ENCODE results near the gene PHF10.

The PHF10 gene

DNA sequence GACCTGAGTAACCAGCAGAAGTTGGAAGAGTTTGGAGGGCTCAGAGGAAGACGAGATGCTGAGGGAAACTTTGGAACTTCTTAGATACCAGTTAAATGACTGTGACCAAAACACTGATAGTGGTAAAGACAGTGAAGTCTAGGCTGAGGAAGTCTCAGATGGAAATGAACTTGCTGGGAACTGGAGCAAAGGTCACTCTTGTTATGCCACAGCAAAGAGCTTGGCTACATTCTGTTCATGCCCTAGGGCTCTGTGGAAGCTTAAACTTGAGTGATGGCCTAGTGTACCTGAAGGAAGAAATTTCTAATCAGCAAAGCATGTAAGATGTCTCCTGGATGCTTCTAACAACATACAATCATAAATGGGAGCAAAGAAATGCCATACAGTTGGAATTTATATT lies 47.2 kb downstream of the PHF10 start:
- DNase-seq (ENCODE audit: low spot score in 2 of 2), result no peak
- Mint-ChIP-seq H3K4me3 (no peak overlapping the region), H3K27me3 (no peaks in the 10 kb centered on the region), H3K27ac (no peak overlapping the region), H3K4me1 (no peaks in the 10 kb centered on the region), H3K36me3 (peaks cover 44% of the 10 kb centered on the region), H3K9me3 (peaks cover 8% of the 10 kb centered on the region)
- no peak for ATAC-seq (ENCODE audit: low read depth)

DNA sequence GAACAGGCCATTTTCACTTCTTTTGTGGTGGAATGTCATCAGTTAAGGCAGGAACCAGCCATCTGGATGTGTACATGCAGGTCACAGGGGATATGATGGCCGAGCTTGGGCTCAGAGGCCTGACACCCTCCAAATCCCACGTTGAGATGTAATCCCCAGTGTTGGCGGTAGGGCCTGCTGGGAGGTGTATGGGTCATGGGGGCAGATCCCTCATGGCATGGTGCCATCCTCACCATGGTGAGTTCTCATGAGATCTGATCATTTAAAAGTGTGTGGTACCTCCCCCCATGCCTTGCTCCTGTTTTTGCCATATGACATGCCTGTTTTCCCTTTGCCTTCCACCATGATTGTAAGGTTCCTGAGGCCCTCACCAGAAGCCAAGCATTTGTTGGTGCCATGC lies 49.3 kb downstream of the PHF10 start:
- Mint-ChIP-seq H3K27ac (no peak overlapping the region), H3K9me3 (peaks cover 5% of the 10 kb centered on the region), H3K4me1 (no peaks in the 10 kb centered on the region), H3K4me3 (no peak overlapping the region), H3K36me3 (peaks cover 36% of the 10 kb centered on the region), H3K27me3 (no peaks in the 10 kb centered on the region)
- ATAC-seq (ENCODE audit: low read depth) (no peak), DNase-seq (ENCODE audit: low spot score in 2 of 2) (no peak)

DNA sequence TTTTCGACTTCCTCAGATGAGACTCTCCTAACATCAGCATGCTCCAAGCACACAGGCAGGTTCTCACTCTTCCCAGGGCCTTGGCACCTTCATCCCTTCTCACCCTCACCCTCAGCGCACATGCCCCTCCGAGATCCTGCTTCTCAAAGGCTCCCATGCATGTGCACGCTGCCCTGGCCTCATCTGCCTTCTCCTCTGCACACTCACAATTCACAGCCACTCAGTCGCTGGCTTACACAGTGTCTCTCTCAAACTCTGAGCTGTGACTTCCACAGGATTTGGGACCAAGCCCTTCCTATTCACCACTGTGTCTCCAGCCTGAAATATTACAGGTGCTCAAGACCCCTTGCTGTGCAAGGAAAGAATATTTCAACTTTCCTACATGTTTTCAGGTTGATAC lies 52.7 kb downstream of the PHF10 start:
- Mint-ChIP-seq H3K27ac (no peak overlapping the region), H3K4me3 (no peak overlapping the region), H3K4me1 (no peaks in the 10 kb centered on the region), H3K36me3 (peaks cover 30% of the 10 kb centered on the region), H3K9me3 (peaks cover 4% of the 10 kb centered on the region), H3K27me3 (no peaks in the 10 kb centered on the region)
- ATAC-seq (ENCODE audit: low read depth) (no peak), DNase-seq (ENCODE audit: low spot score in 2 of 2) (no peak)

DNA sequence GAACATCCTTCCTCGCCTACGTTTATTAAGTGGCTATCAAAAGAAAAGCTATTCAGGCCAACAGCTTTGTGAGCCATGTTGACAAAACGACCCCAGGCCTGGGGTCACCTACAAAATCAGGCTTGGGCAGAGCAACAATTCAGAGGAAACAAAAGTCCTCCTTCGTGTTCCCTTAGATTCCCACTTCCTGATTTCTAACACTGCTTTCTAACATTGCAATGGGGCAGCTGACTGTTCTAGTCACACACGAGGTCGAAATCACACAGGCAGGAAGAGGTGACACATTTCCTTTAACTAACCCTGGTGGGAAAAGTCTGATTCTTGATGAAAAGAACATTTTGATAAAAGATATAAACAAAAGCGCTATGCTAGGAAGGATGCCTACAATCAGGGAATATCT lies 54.4 kb downstream of the PHF10 start:
- Mint-ChIP-seq H3K4me3 (no peak overlapping the region), H3K4me1 (no peaks in the 10 kb centered on the region), H3K27me3 (no peaks in the 10 kb centered on the region), H3K36me3 (peaks cover 27% of the 10 kb centered on the region), H3K9me3 (peaks cover 4% of the 10 kb centered on the region), H3K27ac (no peak overlapping the region)
- DNase-seq (ENCODE audit: low spot score in 2 of 2), result no peak
- no peak for ATAC-seq (ENCODE audit: low read depth)

DNA sequence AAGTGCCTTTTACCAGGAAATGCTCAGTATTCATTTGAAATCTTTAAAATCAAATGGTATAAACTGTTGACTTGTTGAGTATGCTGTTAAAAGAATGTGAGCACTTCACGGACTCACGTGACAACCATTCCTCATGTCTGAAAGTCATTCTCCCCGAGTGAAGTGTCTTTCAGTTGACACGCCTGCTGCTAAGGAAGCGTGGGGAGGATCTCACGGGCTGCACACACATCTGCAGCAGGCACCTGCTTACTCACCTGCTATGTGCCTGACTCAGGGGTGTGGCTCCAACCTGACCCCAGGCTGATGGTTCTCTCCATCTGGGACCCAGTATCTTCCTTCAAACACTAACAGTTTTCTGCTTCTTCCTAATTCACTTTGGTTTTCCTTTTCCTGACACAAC lies 55.2 kb downstream of the PHF10 start:
- Mint-ChIP-seq H3K9me3 (no peaks in the 10 kb centered on the region), H3K27ac (no peak overlapping the region), H3K4me1 (no peaks in the 10 kb centered on the region), H3K4me3 (no peak overlapping the region), H3K36me3 (peaks cover 20% of the 10 kb centered on the region), H3K27me3 (no peaks in the 10 kb centered on the region)
- ATAC-seq (ENCODE audit: low read depth) (no peak), DNase-seq (ENCODE audit: low spot score in 2 of 2) (no peak)

DNA sequence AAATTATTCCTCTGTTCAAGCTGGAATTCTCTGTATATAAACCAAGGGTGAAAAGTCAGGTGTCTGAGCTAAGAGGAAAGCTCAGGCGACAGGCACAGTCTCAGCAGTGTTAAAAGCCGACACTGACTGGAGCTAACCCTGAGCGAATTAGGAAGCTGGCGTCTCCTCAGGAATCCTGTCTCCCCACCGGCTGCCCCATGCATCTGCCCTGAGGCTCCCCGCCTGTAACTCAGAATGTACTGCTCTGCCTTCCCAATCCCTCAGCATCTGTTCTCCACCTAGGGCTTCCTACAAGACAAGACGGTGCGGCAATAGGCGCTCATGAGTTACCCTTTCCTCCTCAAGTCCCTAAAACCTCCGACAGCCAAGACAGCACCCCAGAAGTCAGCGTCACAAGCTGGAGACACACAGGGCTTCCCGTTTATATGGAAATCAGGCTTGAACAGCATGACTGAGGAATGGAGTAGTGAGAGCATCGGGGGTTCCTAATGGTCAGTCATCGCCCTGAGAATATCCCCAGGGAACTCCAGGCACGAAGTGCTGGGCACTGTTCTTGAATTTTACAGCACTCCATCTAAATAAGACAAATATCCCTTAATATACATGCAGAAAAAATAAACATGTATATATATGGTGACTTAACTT lies 56.0 kb downstream of the PHF10 start:
- peaks cover 2% of the 10 kb centered on the region for H3K4me1 Mint-ChIP-seq
- H3K27me3 Mint-ChIP-seq, result no peaks in the 10 kb centered on the region
- no peak for ATAC-seq (ENCODE audit: low read depth)
- no peak overlapping the region for H3K27ac Mint-ChIP-seq
- peaks cover 23% of the 10 kb centered on the region for H3K36me3 Mint-ChIP-seq
- no peak overlapping the region for H3K4me3 Mint-ChIP-seq
- no peak for DNase-seq (ENCODE audit: low spot score in 2 of 2)
- H3K9me3 Mint-ChIP-seq, result no peaks in the 10 kb centered on the region

DNA sequence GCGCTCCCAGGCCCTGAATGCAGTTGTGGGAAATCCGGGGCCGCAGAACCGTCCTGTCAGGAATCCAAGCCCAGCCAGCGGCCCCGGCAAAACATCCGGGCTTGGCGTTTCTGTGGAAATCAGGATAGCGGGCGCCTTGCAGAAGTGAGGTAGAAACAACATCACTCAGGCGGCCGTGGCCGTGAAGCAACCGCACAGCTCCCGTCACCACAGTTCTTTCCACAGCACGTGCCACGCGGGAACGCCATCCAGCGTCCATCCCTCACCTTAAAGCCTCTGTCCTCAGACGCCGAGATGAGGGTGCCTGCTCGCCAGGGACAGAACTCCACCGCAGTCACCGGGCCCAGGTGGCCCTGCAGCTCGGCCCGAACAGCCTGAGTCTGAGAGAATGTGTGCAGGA lies 56.6 kb downstream of the PHF10 start:
- DNase-seq (ENCODE audit: low spot score in 2 of 2), result no peak
- H3K36me3 Mint-ChIP-seq, result peaks cover 25% of the 10 kb centered on the region
- no peak for ATAC-seq (ENCODE audit: low read depth)
- no peaks in the 10 kb centered on the region for H3K27me3 Mint-ChIP-seq
- H3K4me1 Mint-ChIP-seq, result peaks cover 2% of the 10 kb centered on the region
- no peak overlapping the region for H3K4me3 Mint-ChIP-seq
- no peak overlapping the region for H3K27ac Mint-ChIP-seq
- H3K9me3 Mint-ChIP-seq, result no peaks in the 10 kb centered on the region

DNA sequence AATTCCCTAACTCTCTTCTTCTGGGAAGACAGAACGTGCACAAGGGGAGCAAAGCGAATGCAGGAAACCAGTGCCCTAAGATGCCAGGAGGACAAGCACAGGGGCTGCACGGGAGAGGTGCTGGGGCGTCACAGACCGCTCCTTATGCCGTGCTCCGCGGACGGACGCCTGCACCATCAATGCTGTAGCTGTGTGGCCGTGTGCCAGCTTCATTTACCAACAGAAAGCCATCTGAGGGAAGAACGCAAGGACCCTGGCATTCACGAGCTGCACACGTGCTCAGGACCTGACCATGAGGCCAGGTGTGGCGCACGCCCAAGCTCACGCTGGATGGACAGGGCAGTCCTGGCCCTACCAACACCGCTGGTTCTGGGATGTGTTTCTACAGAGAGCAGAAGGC lies 57.9 kb downstream of the PHF10 start:
- Mint-ChIP-seq H3K27me3 (no peaks in the 10 kb centered on the region), H3K4me1 (peaks cover 2% of the 10 kb centered on the region), H3K27ac (no peak overlapping the region), H3K9me3 (no peaks in the 10 kb centered on the region), H3K36me3 (peaks cover 20% of the 10 kb centered on the region), H3K4me3 (no peak overlapping the region)
- ATAC-seq (ENCODE audit: low read depth) (no peak), DNase-seq (ENCODE audit: low spot score in 2 of 2) (no peak)

DNA sequence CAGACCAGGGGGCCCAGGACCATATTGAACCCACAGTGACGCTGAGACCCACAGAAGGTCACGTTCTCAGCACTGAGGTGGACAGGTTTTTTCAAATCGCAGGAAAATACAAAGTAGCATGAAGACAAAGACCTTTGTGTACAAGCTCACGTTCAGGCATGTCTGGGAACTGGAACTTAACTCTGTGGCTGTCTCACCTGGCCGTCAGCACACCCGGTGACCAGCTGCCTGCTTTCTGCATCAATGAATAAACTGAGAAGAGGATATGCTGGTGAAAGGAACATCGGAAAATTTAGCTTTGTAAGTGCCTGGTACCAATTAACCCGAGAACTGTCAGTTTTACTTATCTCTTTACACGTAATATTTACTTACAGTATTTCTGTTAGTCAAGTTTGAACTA lies 59.0 kb downstream of the PHF10 start:
- H3K36me3 Mint-ChIP-seq, result peaks cover 19% of the 10 kb centered on the region
- H3K9me3 Mint-ChIP-seq, result no peaks in the 10 kb centered on the region
- no peak overlapping the region for H3K27ac Mint-ChIP-seq
- ATAC-seq (ENCODE audit: low read depth) (no peak), DNase-seq (ENCODE audit: low spot score in 2 of 2) (no peak)
- H3K4me1 Mint-ChIP-seq, result peaks cover 2% of the 10 kb centered on the region
- H3K4me3 Mint-ChIP-seq, result no peak overlapping the region
- no peaks in the 10 kb centered on the region for H3K27me3 Mint-ChIP-seq

DNA sequence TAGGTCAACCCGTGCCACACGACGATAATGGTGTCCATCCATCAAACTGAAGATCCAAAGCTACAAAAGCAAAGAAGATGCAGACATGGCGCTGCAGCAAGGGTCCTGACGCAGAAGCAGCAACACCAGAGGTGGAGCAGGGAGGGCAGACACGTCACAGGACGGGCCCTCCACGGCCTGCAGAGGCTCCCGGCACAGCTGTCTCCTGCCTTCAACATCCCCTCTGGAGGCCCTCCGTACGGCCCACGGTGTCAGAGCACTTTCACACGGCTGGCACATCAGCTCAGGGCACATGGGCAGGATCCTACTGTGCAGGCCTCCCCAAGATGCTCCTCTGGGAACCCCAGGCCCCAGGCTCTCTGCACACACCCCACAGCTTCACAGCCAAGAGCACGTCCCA lies 60.1 kb downstream of the PHF10 start:
- Mint-ChIP-seq H3K4me1 (peaks cover 2% of the 10 kb centered on the region), H3K27ac (no peak overlapping the region), H3K4me3 (no peak overlapping the region), H3K36me3 (peaks cover 22% of the 10 kb centered on the region), H3K27me3 (no peaks in the 10 kb centered on the region), H3K9me3 (no peaks in the 10 kb centered on the region)
- no peak for DNase-seq (ENCODE audit: low spot score in 2 of 2)
- no peak for ATAC-seq (ENCODE audit: low read depth)

DNA sequence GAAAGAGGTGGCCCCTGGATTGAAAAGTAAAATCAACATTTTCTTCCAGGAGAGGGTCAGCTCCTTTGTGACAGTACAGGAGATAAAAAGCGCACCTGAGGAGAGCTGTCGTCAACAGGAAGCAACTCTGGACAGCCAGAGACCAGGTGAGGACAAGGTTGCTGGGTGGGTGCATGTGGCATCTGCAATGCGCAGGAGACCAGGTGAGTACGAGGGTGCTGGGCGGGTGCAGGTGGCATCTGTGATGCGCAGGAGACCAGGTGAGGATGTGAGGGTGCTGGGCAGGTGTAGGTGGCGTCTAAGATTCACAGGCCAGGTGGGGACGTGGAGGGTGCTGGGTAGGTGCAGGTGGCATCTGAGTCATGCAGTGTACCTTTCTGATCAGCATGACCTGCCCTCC lies 60.8 kb downstream of the PHF10 start:
- DNase-seq (ENCODE audit: low spot score in 2 of 2) (no peak), ATAC-seq (ENCODE audit: low read depth) (no peak)
- H3K27ac Mint-ChIP-seq, result no peak overlapping the region
- H3K27me3 Mint-ChIP-seq, result no peaks in the 10 kb centered on the region
- H3K4me3 Mint-ChIP-seq, result no peak overlapping the region
- H3K4me1 Mint-ChIP-seq, result peaks cover 2% of the 10 kb centered on the region
- H3K36me3 Mint-ChIP-seq, result peaks cover 25% of the 10 kb centered on the region
- H3K9me3 Mint-ChIP-seq, result no peaks in the 10 kb centered on the region

DNA sequence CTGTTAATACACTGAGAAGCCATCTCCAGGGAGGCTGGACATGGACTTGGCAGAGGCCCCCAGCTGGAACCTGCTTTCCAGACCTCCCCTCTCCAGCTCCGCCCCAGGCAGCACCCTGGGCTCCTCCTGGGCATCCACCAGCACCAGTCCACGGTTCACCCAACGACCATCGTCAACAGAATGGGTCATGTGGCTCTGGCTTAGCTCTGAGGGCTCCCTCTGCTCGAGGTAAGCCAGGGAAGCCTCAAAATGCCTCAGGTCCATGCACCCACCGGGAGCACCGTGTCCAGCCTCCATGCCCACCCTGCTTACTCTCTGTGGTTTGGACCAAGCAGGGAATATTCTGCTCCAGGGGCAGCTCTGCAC lies 62.9 kb downstream of the PHF10 start:
- Mint-ChIP-seq H3K4me3 (no peak overlapping the region), H3K9me3 (no peaks in the 10 kb centered on the region), H3K4me1 (peaks cover 2% of the 10 kb centered on the region), H3K27me3 (no peaks in the 10 kb centered on the region), H3K36me3 (peaks cover 28% of the 10 kb centered on the region), H3K27ac (no peak overlapping the region)
- ATAC-seq (ENCODE audit: low read depth), result no peak
- DNase-seq (ENCODE audit: low spot score in 2 of 2), result no peak

DNA sequence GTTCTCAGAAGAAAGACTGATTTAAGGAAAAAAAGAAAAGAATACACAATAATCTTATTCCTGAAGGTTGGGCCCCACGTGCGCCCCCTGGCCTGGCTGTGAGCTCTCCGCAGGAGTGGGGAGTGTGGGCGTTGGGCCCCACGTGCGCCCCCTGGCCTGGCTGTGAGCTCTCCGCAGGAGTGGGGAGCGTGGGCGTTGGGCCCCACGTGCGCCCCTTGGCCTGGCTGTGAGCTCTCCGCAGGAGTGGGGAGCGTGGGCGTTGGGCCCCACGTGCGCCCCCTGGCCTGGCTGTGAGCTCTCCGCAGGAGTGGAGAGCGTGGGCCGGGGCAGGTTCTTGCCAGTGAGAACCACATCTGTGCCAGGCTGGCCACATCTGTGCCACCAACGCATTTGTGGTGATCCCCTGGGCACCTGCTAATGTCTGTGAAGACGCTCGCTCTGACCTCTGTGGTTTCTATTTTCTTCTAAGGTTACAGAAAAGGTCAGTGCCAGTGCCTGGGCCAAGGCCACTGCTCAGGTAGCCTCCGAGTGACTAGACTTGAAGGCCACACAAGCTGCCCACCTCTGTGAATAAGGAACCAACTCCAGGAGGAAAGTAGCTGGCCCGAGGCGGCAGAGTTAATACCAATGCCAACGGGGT lies 63.4 kb downstream of the PHF10 start:
- Mint-ChIP-seq H3K27ac (no peak overlapping the region), H3K36me3 (peaks cover 33% of the 10 kb centered on the region), H3K27me3 (no peaks in the 10 kb centered on the region), H3K4me3 (no peak overlapping the region), H3K4me1 (peaks cover 2% of the 10 kb centered on the region), H3K9me3 (no peaks in the 10 kb centered on the region)
- DNase-seq (ENCODE audit: low spot score in 2 of 2) (no peak), ATAC-seq (ENCODE audit: low read depth) (no peak)

DNA sequence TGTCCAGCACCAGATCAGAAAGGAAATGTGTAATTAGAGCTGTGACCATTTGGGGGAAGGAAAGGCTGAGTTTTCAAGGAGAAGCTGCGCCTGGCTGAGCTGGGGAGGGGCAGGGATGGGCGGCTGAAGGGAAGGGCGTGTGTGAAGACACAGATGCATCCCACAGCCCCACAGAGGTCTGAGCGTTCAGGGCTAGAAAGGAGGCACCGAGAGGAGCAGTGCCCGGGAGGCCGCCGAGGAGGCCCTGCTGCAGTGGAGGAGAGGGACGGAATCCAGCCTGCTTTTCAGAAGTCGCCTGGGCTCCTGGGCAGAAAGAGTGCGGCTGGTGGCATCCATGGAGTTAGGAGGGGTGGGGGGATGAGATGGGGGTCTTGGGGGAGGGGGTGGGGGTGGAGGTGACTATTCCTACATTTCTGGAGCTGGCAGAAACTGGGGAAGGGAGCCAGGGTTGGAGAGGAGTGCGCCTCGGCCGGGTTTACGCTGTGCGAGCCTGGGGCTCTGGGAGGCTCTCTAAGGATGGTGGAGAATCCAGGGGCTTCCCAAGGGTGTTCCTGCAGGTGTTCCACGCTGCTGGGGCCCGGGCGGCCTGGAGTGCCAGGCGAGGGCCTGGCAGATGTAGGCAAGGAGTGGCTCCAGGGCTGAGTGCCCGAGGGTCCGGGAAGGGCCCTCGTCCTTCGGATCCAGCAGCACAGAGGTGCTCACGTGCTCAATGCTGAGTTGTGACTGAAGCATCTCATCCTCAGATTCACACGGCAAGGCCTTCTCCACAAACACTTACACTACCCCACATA lies 64.3 kb downstream of the PHF10 start:
- no peak for ATAC-seq (ENCODE audit: low read depth)
- Mint-ChIP-seq H3K27ac (no peak overlapping the region), H3K4me1 (peaks cover 4% of the 10 kb centered on the region), H3K27me3 (no peaks in the 10 kb centered on the region), H3K9me3 (no peaks in the 10 kb centered on the region), H3K4me3 (no peak overlapping the region), H3K36me3 (peaks cover 33% of the 10 kb centered on the region)
- DNase-seq (ENCODE audit: low spot score in 2 of 2), result no peak

DNA sequence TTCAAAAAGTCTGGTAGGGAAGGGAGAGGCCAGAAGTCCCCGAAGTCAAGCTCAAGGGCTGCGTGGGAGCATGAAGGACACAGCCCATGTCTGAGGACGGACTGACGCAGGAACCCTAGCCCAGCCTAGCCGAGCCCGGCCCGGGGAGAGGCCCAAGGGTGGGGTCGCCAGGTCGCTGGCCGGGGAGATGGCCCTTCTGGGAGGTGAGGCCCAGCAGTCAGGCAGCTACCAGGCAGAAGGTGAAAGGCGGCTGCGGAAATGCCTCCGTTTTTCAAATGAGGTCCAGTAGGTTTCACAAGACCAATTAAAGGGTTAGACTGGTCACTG lies 67.1 kb downstream of the PHF10 start:
- Mint-ChIP-seq H3K9me3 (no peaks in the 10 kb centered on the region), H3K36me3 (peaks cover 24% of the 10 kb centered on the region), H3K4me3 (no peak overlapping the region), H3K27ac (no peak overlapping the region), H3K4me1 (peaks cover 2% of the 10 kb centered on the region), H3K27me3 (no peaks in the 10 kb centered on the region)
- ATAC-seq (ENCODE audit: low read depth), result no peak
- no peak for DNase-seq (ENCODE audit: low spot score in 2 of 2)
